Endothelial cell of umbilical vein (primary cell): ENCODE results near the gene ADIG. TPM values are rescaled to one million over a fixed set of nuclear protein-coding genes. Genes with fewer than 3 reads are reported as not detected.

Experiments used
- BruUV-seq: library from RNA; stranded (reverse); fragments of 400-500 nt; replicated peaks from 2 replicates; lab custom pipeline; 2021; lab: Mats Ljungman, UMichigan
- CTCF ChIA-PET: fragments of 300-600, 350-600 bp; sonication (Branson Sonifier 250); formaldehyde crosslinking; loops from one replicate; lab custom pipeline; 2021; ENCODE audit warnings: antibody characterized with exemption, inconsistent platforms; lab: Charles Lee
- POLR2A ChIA-PET: fragments of 300-600, 350-600 bp; sonication (Branson Sonifier 250); formaldehyde crosslinking; loops from one replicate; lab custom pipeline; 2021; ENCODE audit warnings: antibody characterized with exemption, inconsistent platforms; lab: Charles Lee
- DNase-seq: peaks from one replicate; pipeline ENCODE4 v3.0.0-alpha.2; 2011; ENCODE audit warnings: low read depth, low spot score
- FAIRE-seq: peaks from 2 replicates; lab custom pipeline; 2011; peaks lifted over from hg19 to GRCh38; lab: Jason Lieb, UNC
- H2AFZ ChIP-seq: 2 replicates; pipeline ENCODE4 v1.6.0; 2012; ENCODE audit warnings: low read depth, low read length, control low read depth, inconsistent platforms
- H3K27ac ChIP-seq: 2 replicates; pipeline ENCODE4 v1.5.1; 2011; ENCODE audit warnings: low read depth, mild to moderate bottlenecking, control low read depth, low read length, moderate library complexity; ENCODE audit not compliant: insufficient read depth
- H3K27me3 ChIP-seq, 2 experiments: 2 replicates each; pipeline versions ENCODE4 v1.6.0 to v1.6.1; 2011; ENCODE audit warnings: low read length in 2 of 2, mixed read lengths in 1 of 2; ENCODE audit not compliant: control insufficient read depth in 2 of 2, insufficient read depth in 2 of 2
- H3K36me3 ChIP-seq, 2 experiments: 2 replicates in 1 of 2; 3 replicates in 1 of 2; pipeline ENCODE4 v1.5.1; 2011; ENCODE audit warnings: low read length in 2 of 2, mild to moderate bottlenecking in 1 of 2, moderate library complexity in 1 of 2; ENCODE audit not compliant: control insufficient read depth in 2 of 2, insufficient read depth in 2 of 2; ENCODE audit errors: extremely low read depth in 1 of 2
- H3K4me1 ChIP-seq: 3 replicates; pipeline ENCODE4 v1.5.1; 2011; ENCODE audit warnings: mild to moderate bottlenecking, low read length; ENCODE audit not compliant: control insufficient read depth, insufficient read depth; ENCODE audit errors: extremely low read depth
- H3K4me2 ChIP-seq: 2 replicates; pipeline ENCODE4 v1.6.1; 2011; ENCODE audit warnings: low read length, control low read depth, mixed read lengths; ENCODE audit not compliant: insufficient read depth
- H3K4me3 ChIP-seq, 3 experiments: fragments of 200-600 bp in 1 of 3; sonication (generic), shearing (Covaris generic) in 1 of 3; replicated peaks in 1 of 3; 2 replicates each; pipeline ENCODE4 v1.5.1; 2011 to 2016; ENCODE audit warnings: control low read depth in 3 of 3, low read length in 3 of 3, mild to moderate bottlenecking in 2 of 3, inconsistent platforms in 1 of 3, low read depth in 1 of 3, moderate library complexity in 1 of 3; ENCODE audit not compliant: insufficient read depth in 1 of 3
- H3K79me2 ChIP-seq: 2 replicates; pipeline ENCODE4 v1.6.0; 2012; ENCODE audit warnings: low read length, inconsistent platforms; ENCODE audit not compliant: control insufficient read depth, insufficient read depth
- H3K9ac ChIP-seq: replicated peaks from 2 replicates; pipeline ENCODE3; 2011; ENCODE audit warnings: low read length, control low read depth; ENCODE audit not compliant: insufficient read depth; ENCODE audit errors: extremely low read depth
- H3K9me1 ChIP-seq: replicated peaks from 3 replicates; pipeline ENCODE4 v1.6.0; 2011; ENCODE audit warnings: mild to moderate bottlenecking, low read length; ENCODE audit not compliant: control insufficient read depth, insufficient read depth; ENCODE audit errors: extremely low read depth
- H3K9me3 ChIP-seq: replicated peaks from 2 replicates; pipeline ENCODE4 v1.5.1; 2012; ENCODE audit warnings: low read length, inconsistent platforms; ENCODE audit not compliant: control insufficient read depth, insufficient read depth
- H4K20me1 ChIP-seq: replicated peaks from 2 replicates; pipeline ENCODE3; 2011; ENCODE audit warnings: mild to moderate bottlenecking, low read length; ENCODE audit not compliant: control insufficient read depth, insufficient read depth; ENCODE audit errors: extremely low read depth
- EZH2 ChIP-seq: IDR thresholded peaks from 2 replicates; pipeline ENCODE4 v1.6.1; 2012; ENCODE audit warnings: borderline replicate concordance, low read depth, mild to moderate bottlenecking, moderate library complexity, low read length, inconsistent platforms; ENCODE audit not compliant: severe bottlenecking
- FOS ChIP-seq: IDR thresholded peaks from 2 replicates; pipeline ENCODE4 v1.6.1; 2011; ENCODE audit warnings: mild to moderate bottlenecking, low read length, moderate library complexity, borderline replicate concordance; ENCODE audit not compliant: insufficient read depth
- GATA2 ChIP-seq: IDR thresholded peaks from 2 replicates; pipeline ENCODE4 v1.7.0; 2011; ENCODE audit warnings: low read depth, mild to moderate bottlenecking, moderate library complexity, mixed read lengths, low read length; ENCODE audit not compliant: insufficient read length, insufficient read depth
- JUN ChIP-seq: IDR thresholded peaks from 2 replicates; pipeline ENCODE4 v1.6.1; 2011; ENCODE audit warnings: borderline replicate concordance, low read depth; ENCODE audit not compliant: insufficient read length, insufficient read depth
- MYC ChIP-seq: IDR thresholded peaks from one replicate; pipeline ENCODE4 v1.6.1; 2011; ENCODE audit warnings: mild to moderate bottlenecking, low read depth, low read length
- POLR2A ChIP-seq: IDR thresholded peaks from 2 replicates; pipeline ENCODE4 v1.6.1; 2012; ENCODE audit warnings: low read depth, mild to moderate bottlenecking, control low read depth, low read length
- POLR2AphosphoS5 ChIP-seq: IDR thresholded peaks from 2 replicates; pipeline ENCODE4 v1.6.1; 2012; ENCODE audit warnings: low read depth, mild to moderate bottlenecking, control low read depth, low read length, moderate library complexity; ENCODE audit not compliant: insufficient read depth
- dilution Hi-C: fragments of 300-500 bp; cut with MboI; formaldehyde crosslinking; loops from one replicate; pipeline ENCODE4 v1.15.0; 2019; ENCODE audit warnings: low sequenced_read_pairs; ENCODE audit not compliant: extremely low pct_ligation_motif_present
- intact Hi-C: fragments of 100-400 bp; cut with micrococcal nuclease; formaldehyde crosslinking; loops from one replicate; pipeline ENCODE4 v1.10.0; 2022
- polyA plus RNA-seq, 4 experiments: library from polyadenylated mRNA; depleted of rRNA in 3 of 4; stranded (reverse) in 3 of 4; unstranded in 1 of 4; fragments of >200 nt; gene quantifications; 2 replicates each; pipeline versions ENCODE4 v1.2.1 to v1.2.3, GENCODE V29; 2011 to 2012; ENCODE audit warnings: missing spikeins in 1 of 4
- total RNA-seq: library from RNA; stranded (reverse); gene quantifications from 2 replicates; pipeline ENCODE4 v1.2.3, GENCODE V29; 2021
- TF ChIP-seq, protein P1 (sequence below), 2 donors: IDR thresholded peaks; 1 replicate in 1 of 2; 2 replicates in 1 of 2; pipeline ENCODE4 v1.5.1; 2011; ENCODE audit warnings: low read length in 2 of 2, mild to moderate bottlenecking in 2 of 2, moderate library complexity in 2 of 2, control low read depth in 1 of 2, inconsistent platforms in 1 of 2, low read depth in 1 of 2; ENCODE audit not compliant: insufficient read depth in 1 of 2; ENCODE audit errors: extremely low read depth in 1 of 2
- TF ChIP-seq, protein P2 (sequence below): IDR thresholded peaks from 2 replicates; pipeline ENCODE4 v1.6.1; 2011; ENCODE audit not compliant: insufficient read depth, insufficient read length

ADIG gene
- total and polyA plus RNA-seq, 2 donors (not counting 3 experiments of a cell fraction or from before 2014, with no cell fraction given) = not detected

DNA sequence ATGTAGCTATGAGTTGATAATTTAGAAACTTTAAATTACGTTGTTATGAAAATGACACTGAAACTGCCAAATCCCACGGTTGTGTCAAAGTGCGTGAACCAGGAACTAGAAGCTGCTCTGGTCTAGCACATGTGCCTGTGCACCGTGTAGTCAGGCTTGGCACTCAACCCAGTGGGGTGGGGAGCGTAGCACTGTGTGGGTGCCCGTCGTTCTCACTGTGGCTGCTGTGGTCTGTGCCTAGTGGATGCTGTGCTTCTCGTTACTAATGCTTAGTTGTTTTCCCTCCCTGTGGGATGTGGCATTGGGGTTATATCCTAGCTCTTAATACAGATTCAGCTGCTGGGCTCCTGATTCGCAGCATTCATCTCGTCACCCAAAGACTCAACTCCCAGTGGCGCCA, 46.2 kb upstream of the ADIG start:
- intact Hi-C loops = no loop called here
- no peak for FAIRE-seq
- POLR2A ChIA-PET = no interaction called here

DNA sequence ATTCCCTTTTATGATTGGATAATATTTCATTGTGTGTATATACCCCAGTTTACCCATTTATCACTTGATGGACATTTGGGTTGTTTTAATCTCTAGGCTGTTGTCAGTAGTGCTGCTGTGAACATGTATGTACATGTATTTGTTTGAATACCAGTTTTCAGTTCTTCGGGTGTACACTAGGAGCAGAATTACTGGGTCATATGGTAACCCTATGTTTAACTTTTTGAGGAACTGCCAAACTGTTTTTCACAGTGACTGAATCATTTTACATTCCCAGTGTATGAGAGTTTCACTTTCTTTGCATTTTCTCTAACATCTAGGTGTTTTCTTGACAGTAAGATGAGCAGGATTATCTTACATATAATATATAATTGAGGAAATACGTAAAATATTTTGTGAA, 44.7 kb upstream of the ADIG start:
- intact Hi-C loops (no loop called here), dilution Hi-C loops (no loop called here)
- Histone ChIP-seq H3K9me3 (no peaks in the 10 kb centered on the region), H4K20me1 (no peaks in the 10 kb centered on the region), H3K36me3 (peaks cover 26 to 33% of the 10 kb centered on the region in 2 experiments), H2AFZ (no peak overlapping the region), H3K27me3 (no peaks in the 10 kb centered on the region), H3K27ac (no peak overlapping the region), H3K79me2 (no peaks in the 10 kb centered on the region), H3K4me2 (no peak overlapping the region), H3K9ac (no peak overlapping the region), H3K4me3 (no peak overlapping the region), H3K4me1 (no peaks in the 10 kb centered on the region), H3K9me1 (no peaks in the 10 kb centered on the region)
- CTCF ChIA-PET = no interaction called here
- DNase-seq = no peak
- POLR2A ChIA-PET = no interaction called here
- BruUV-seq = no TSS peak
- no peak for FAIRE-seq
- TF ChIP-seq EZH2 (no peak), JUN (no peak), POLR2A (no peak), POLR2AphosphoS5 (no peak), FOS (no peak), MYC (no peak)
- TF ChIP-seq, protein P1, sequence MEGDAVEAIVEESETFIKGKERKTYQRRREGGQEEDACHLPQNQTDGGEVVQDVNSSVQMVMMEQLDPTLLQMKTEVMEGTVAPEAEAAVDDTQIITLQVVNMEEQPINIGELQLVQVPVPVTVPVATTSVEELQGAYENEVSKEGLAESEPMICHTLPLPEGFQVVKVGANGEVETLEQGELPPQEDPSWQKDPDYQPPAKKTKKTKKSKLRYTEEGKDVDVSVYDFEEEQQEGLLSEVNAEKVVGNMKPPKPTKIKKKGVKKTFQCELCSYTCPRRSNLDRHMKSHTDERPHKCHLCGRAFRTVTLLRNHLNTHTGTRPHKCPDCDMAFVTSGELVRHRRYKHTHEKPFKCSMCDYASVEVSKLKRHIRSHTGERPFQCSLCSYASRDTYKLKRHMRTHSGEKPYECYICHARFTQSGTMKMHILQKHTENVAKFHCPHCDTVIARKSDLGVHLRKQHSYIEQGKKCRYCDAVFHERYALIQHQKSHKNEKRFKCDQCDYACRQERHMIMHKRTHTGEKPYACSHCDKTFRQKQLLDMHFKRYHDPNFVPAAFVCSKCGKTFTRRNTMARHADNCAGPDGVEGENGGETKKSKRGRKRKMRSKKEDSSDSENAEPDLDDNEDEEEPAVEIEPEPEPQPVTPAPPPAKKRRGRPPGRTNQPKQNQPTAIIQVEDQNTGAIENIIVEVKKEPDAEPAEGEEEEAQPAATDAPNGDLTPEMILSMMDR (IDR thresholded peaks at IDR 0.05; ENCODE audit: extremely low read depth in 1 of 2, insufficient read depth in 1 of 2, low read depth in 1 of 2, low read length in 2 of 2) = no peak
- TF ChIP-seq, protein P2, sequence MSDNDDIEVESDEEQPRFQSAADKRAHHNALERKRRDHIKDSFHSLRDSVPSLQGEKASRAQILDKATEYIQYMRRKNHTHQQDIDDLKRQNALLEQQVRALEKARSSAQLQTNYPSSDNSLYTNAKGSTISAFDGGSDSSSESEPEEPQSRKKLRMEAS = no peak

More for the DNA sequence above, 46.2 kb upstream of the ADIG start:
- Histone ChIP-seq H3K36me3 (peaks cover 20 to 28% of the 10 kb centered on the region in 2 experiments), H3K4me3 (no peak overlapping the region), H3K4me1 (no peaks in the 10 kb centered on the region), H3K27ac (no peak overlapping the region), H2AFZ (no peak overlapping the region), H3K79me2 (no peaks in the 10 kb centered on the region), H3K9ac (no peak overlapping the region), H4K20me1 (no peaks in the 10 kb centered on the region), H3K4me2 (no peak overlapping the region), H3K27me3 (no peaks in the 10 kb centered on the region), H3K9me3 (no peaks in the 10 kb centered on the region), H3K9me1 (no peaks in the 10 kb centered on the region)
- DNase-seq = no peak
- CTCF ChIA-PET = interaction anchor here (0.6 to 0.9 kb wide), 3 partner anchors 10 to 18 kb away, joined by 3 to 4 read pairs (median 3); no protein-coding TSS in a partner anchor
- dilution Hi-C loops = no loop called here
- TF ChIP-seq, protein P1 (IDR thresholded peaks at IDR 0.05; ENCODE audit: extremely low read depth in 1 of 2, insufficient read depth in 1 of 2, low read depth in 1 of 2, low read length in 2 of 2) = no peak
- no peak for TF ChIP-seq POLR2AphosphoS5
- no peak for TF ChIP-seq EZH2
- no peak for TF ChIP-seq POLR2A
- TF ChIP-seq GATA2 = no peak
- no TSS peak for BruUV-seq
